Adrenal gland (tissue), 12 donors: ENCODE data around the gene PLA2G12B. TPM values are rescaled to one million over a fixed set of nuclear protein-coding genes. Genes with fewer than 3 reads are reported as not detected.

Experiments
- DNase-seq, 7 donors: peaks; one replicate each; pipeline ENCODE4 v3.0.0-alpha.2; 2019 to 2020
- H3K27ac ChIP-seq, 5 donors: fragments of 200-600 bp; sonication (generic) in 4 of 5; 1 replicate in 3 of 5; 2 replicates in 2 of 5; pipeline versions ENCODE4 v1.5.1 to v1.8.0; 2016 to 2020; ENCODE audit warnings: mild to moderate bottlenecking in 1 of 5
- H3K27me3 ChIP-seq: fragments of 200-600 bp; 2 replicates; pipeline ENCODE4 v1.8.0; 2021
- H3K36me3 ChIP-seq, 2 donors: fragments of 200-600 bp; replicated peaks in 1 of 2; 1 replicate in 1 of 2; 2 replicates in 1 of 2; pipeline versions ENCODE4 v1.5.1 to v1.8.0; 2018 to 2022
- H3K4me1 ChIP-seq, 2 donors: fragments of 200-600 bp; replicated peaks in 1 of 2; 1 replicate in 1 of 2; 2 replicates in 1 of 2; pipeline versions ENCODE4 v1.5.1 to v1.8.0; 2018 to 2021
- H3K4me3 ChIP-seq, 4 donors: fragments of 200-600 bp; sonication (generic) in 3 of 4; one replicate each; pipeline ENCODE4 v1.5.1; 2016 to 2018
- H3K9me3 ChIP-seq, 3 donors: fragments of 200-600 bp; sonication (generic) in 1 of 3; replicated peaks in 1 of 3; 1 replicate in 2 of 3; 2 replicates in 1 of 3; pipeline versions ENCODE4 v1.5.1 to v1.8.0; 2016 to 2021
- POLR2A ChIP-seq, 2 donors: fragments of 450-650 bp; IDR thresholded peaks; one replicate each; pipeline ENCODE4 v1.6.1; 2017; ENCODE audit warnings: antibody characterized with exemption in 2 of 2, mild to moderate bottlenecking in 2 of 2, moderate library complexity in 1 of 2
- WGBS, 4 donors: extraction: QIAGEN DNeasy Blood & Tissue Kit in 2 of 4; methylation state at CpG; one replicate each; pipeline versions ENCODE4 v1.1.5 to v1.1.7; 2013 to 2017; 5-methylcytosine and 5-hydroxymethylcytosine counted together
- intact Hi-C, 2 donors: fragments of 100-400 bp; cut with DNase I; formaldehyde crosslinking; loops; one replicate each; pipeline versions ENCODE4 v1.14.1 to v1.15.0; 2022 to 2023
- polyA plus RNA-seq, 3 donors: library from polyadenylated mRNA; stranded (reverse); fragments of 200-250 nt in 2 of 3; fragments of 350-450 nt in 1 of 3; fragmentation: Illumina TruSeq in 1 of 3; extraction: RNeasy Lipid Tissue Mini Kit (QIAGEN cat#74804) in 1 of 3; gene quantifications; one replicate each; pipeline ENCODE4 v1.2.3, GENCODE V29; 2013 to 2014
- total RNA-seq, 9 donors: library from RNA; depleted of rRNA in 4 of 9; stranded (reverse); fragments of >200 nt in 4 of 9; fragments of 120-200 nt in 1 of 9; fragmentation: NEBNext Ultra II Directional in 1 of 9; extraction: Animal tissue kit (Norgen Biotek cat#: 25700) in 1 of 9; gene quantifications; one replicate each; pipeline versions ENCODE4 v1.1.0 to v1.2.4, GENCODE V29; 2013 to 2023
- TF ChIP-seq, protein P1 (sequence below), 6 experiments: fragments of 450-650 bp in 4 of 6; fragments of 200-600 bp in 2 of 6; sonication (generic) in 1 of 6; IDR thresholded peaks; 1 replicate in 5 of 6; 2 replicates in 1 of 6; pipeline versions ENCODE4 v1.5.1 to v1.8.0; 2016 to 2021; ENCODE audit warnings: antibody characterized with exemption in 6 of 6, mild to moderate bottlenecking in 2 of 6, moderate library complexity in 1 of 6
- donor health status: healthy with polysubstance abuse.
- donor health status: Bipolar disorder and iron deficiency.
- donor health status: DM: yes; HTN: yes; CAD: no.
- donor health status: DM: no; HTN: no; CAD: no.
- donor health status: DM: no; HTN: no; CAD: no.
- donor health status: DM: yes; HTN: yes; CAD: no.

Gene PLA2G12B
- total and polyA plus RNA-seq, 12 donors = not detected

DNA sequence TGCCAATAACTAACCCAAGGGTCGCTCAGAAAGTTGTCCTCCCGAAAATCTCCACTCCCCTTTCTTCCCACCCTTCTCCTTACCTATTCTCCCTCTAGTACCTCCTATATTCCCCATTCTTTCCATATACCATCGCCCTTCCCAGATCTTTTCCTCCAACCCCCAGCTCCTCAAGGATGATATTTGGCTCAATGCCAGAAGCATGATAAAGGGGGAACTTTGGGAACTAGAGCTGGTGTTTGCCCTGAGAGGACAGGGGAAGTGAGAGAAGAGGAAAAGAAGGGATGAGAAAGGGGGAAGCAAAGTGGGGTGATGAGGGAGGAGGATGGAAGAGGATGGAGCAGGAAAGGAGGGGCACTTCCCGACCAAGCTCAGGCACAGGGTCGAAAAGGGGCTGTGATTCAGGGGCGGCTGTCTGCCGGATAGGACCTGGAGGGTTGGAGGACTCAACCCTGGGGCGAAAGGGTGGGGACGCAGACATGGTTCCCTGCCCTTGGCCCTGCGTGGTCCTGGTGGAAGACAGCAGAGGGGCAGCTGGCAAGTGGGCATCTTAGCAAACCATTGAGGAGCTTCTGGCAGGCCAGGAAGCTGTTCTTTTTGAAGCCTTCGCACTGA lies 59.3 kb downstream of the PLA2G12B start:
- no peaks in the 10 kb centered on the region for H3K9me3 ChIP-seq
- WGBS, 4 donors = 77 to 85% (median 84%) methylated on average over 11 of the region's 11 CpGs
- intact Hi-C loops = no loop called here
- TF ChIP-seq, protein P1, sequence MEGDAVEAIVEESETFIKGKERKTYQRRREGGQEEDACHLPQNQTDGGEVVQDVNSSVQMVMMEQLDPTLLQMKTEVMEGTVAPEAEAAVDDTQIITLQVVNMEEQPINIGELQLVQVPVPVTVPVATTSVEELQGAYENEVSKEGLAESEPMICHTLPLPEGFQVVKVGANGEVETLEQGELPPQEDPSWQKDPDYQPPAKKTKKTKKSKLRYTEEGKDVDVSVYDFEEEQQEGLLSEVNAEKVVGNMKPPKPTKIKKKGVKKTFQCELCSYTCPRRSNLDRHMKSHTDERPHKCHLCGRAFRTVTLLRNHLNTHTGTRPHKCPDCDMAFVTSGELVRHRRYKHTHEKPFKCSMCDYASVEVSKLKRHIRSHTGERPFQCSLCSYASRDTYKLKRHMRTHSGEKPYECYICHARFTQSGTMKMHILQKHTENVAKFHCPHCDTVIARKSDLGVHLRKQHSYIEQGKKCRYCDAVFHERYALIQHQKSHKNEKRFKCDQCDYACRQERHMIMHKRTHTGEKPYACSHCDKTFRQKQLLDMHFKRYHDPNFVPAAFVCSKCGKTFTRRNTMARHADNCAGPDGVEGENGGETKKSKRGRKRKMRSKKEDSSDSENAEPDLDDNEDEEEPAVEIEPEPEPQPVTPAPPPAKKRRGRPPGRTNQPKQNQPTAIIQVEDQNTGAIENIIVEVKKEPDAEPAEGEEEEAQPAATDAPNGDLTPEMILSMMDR (IDR thresholded peaks at IDR 0.05) = no peak
- no peak for TF ChIP-seq POLR2A (IDR thresholded peaks at IDR 0.05)
- no peaks in the 10 kb centered on the region for H3K4me1 ChIP-seq
- H3K27ac ChIP-seq = no peak overlapping the region
- no peaks in the 10 kb centered on the region for H3K36me3 ChIP-seq
- no peak for DNase-seq
- H3K27me3 ChIP-seq = no peaks in the 10 kb centered on the region
- no peak overlapping the region for H3K4me3 ChIP-seq

DNA sequence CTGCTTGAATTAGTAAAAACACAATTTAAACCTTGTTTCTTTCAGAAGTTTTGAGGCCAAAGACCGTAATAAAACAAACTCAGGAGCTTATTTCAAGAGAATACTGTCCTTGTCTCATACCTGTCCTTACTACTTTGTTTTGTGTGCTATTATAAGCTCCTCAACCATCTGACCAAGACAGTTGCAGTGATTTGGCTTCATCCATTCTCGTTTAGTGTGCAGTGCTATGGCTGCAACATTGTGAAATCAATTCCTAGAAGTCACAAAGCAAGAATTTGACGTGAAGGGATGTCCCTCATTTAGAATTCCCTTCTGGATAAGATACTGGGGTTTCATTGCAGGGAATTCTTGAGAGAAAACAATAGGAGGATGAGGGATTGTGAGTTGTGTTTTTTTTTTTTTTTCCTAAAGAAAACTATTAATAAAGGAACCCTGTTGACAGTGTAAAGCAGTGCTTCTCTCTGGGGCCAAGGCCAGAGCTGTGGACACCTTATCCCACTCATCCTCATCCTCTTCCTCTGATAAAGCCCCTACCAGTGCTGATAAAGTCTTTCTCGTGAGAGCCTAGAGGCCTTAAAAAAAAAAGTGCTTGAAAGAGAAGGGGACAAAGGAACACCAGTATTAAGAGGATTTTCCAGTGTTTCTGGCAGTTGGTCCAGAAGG lies 61.3 kb downstream of the PLA2G12B start, which contains the start of gene OIT3:
Gene OIT3, plus strand, starts transcription at position 604 of the 663 bp plus-strand sequence. CDS start 60 bp downstream, outside the sequence.
- no peaks in the 10 kb centered on the region for H3K9me3 ChIP-seq
- peak in 1 of 7 donors; percentile 9 for DNase-seq
- intact Hi-C loops = no loop called here
- H3K4me1 ChIP-seq = no peaks in the 10 kb centered on the region
- WGBS, 4 donors = 52 to 68% (median 55%) methylated on average over 4 of the region's 4 CpGs
- TF ChIP-seq POLR2A (IDR thresholded peaks at IDR 0.05) = no peak
- TF ChIP-seq, protein P1 (IDR thresholded peaks at IDR 0.05) = no peak
- no peak within 1 kb of the TSS for H3K27ac ChIP-seq
- no peak within 1 kb of the TSS for H3K4me3 ChIP-seq
- H3K27me3 ChIP-seq = no peaks in the 10 kb centered on the region
- no peaks in the 10 kb centered on the region for H3K36me3 ChIP-seq

DNA sequence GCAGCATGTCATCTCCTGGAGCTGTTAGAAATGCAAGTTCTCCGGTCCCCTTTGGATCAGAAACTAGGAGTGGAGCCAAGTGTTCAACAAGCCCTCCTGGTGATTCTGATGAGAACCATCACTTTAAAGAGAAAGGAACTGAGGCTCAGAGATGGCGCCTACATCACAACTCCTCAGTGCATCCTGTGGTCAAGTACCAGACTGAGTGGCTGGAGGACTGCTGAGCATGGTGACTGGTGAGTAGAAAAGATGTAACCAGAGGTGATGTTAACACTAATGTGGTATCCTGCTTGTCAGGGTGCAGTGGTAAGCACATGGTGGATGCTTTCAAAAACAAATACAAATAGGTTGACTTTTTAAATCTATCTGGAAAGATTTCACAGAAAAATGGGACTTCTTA lies 64.5 kb downstream of the PLA2G12B start:
- 88 to 98% (median 92%) methylated on average over 2 of the region's 2 CpGs for WGBS, 4 donors
- DNase-seq = no peak
- intact Hi-C loops = no loop called here
- no peaks in the 10 kb centered on the region for H3K27me3 ChIP-seq
- no peaks in the 10 kb centered on the region for H3K36me3 ChIP-seq
- no peak overlapping the region for H3K4me3 ChIP-seq
- no peak overlapping the region for H3K27ac ChIP-seq
- H3K4me1 ChIP-seq = peaks cover 0 to 6% of the 10 kb centered on the region in 2 donors
- no peaks in the 10 kb centered on the region for H3K9me3 ChIP-seq
- TF ChIP-seq, protein P1 (IDR thresholded peaks at IDR 0.05) = no peak
- TF ChIP-seq POLR2A (IDR thresholded peaks at IDR 0.05) = no peak

DNA sequence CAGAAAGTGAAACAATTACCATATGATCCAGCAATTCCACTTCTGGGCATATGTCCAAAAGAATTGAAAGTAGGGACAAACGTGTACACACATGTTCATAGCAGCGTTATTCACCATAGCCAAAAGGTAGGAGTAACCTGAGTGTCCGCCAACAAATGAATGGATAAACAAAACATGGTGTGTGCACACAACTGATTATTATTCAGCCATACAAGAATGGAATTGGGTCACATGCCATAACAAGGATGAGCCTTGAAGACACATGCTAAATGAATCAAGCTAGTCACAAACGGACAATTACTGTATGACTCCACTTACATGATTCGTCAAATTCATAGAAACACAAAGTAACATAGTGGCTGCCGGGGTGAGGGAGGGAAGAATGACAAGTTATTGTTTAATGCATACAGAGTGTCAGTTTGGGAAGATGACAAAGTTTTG lies 65.2 kb downstream of the PLA2G12B start:
- no peaks in the 10 kb centered on the region for H3K9me3 ChIP-seq
- WGBS, 4 donors = 54 to 56% (median 55%) methylated on average over 6 of the region's 6 CpGs
- peaks cover 0 to 6% of the 10 kb centered on the region in 2 donors for H3K4me1 ChIP-seq
- TF ChIP-seq, protein P1 (IDR thresholded peaks at IDR 0.05) = no peak
- TF ChIP-seq POLR2A (IDR thresholded peaks at IDR 0.05) = no peak
- H3K36me3 ChIP-seq = no peaks in the 10 kb centered on the region
- DNase-seq = no peak
- no peaks in the 10 kb centered on the region for H3K27me3 ChIP-seq
- no peak overlapping the region for H3K4me3 ChIP-seq
- intact Hi-C loops = no loop called here
- no peak overlapping the region for H3K27ac ChIP-seq
